ENCODE measurements around the gene RGS14. TPM values are rescaled to one million over a fixed set of nuclear protein-coding genes. Genes with fewer than 3 reads are reported as not detected.

The RGS14 gene
- total RNA-seq, 4 donors from 2014 or later: 28.6 to 38.3 (median 37.2) TPM

- WGBS, 2 donors: 13 to 16% methylated on average over 21 of the region's 21 CpGs
- no peak overlapping the region for H3K4me3 ChIP-seq (ENCODE audit: low read depth, poor library complexity, severe bottlenecking)
- intact Hi-C loops (cut with DNase I; ENCODE audit: low total_unique reads): loop anchor here (2.0 kb wide), 1 partner anchor 41 kb away; no protein-coding TSS in a partner anchor
- DNase-seq (ENCODE audit: low spot score in 2 of 2): no peak
- TF ChIP-seq, protein P1, sequence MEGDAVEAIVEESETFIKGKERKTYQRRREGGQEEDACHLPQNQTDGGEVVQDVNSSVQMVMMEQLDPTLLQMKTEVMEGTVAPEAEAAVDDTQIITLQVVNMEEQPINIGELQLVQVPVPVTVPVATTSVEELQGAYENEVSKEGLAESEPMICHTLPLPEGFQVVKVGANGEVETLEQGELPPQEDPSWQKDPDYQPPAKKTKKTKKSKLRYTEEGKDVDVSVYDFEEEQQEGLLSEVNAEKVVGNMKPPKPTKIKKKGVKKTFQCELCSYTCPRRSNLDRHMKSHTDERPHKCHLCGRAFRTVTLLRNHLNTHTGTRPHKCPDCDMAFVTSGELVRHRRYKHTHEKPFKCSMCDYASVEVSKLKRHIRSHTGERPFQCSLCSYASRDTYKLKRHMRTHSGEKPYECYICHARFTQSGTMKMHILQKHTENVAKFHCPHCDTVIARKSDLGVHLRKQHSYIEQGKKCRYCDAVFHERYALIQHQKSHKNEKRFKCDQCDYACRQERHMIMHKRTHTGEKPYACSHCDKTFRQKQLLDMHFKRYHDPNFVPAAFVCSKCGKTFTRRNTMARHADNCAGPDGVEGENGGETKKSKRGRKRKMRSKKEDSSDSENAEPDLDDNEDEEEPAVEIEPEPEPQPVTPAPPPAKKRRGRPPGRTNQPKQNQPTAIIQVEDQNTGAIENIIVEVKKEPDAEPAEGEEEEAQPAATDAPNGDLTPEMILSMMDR (IDR thresholded peaks at IDR 0.05): no peak
- no peak for TF ChIP-seq POLR2A (IDR thresholded peaks at IDR 0.05)
These were observed 31.8 kb downstream of the RGS14 start for GRCh38 chr5:177389241-177390169.

DNA sequence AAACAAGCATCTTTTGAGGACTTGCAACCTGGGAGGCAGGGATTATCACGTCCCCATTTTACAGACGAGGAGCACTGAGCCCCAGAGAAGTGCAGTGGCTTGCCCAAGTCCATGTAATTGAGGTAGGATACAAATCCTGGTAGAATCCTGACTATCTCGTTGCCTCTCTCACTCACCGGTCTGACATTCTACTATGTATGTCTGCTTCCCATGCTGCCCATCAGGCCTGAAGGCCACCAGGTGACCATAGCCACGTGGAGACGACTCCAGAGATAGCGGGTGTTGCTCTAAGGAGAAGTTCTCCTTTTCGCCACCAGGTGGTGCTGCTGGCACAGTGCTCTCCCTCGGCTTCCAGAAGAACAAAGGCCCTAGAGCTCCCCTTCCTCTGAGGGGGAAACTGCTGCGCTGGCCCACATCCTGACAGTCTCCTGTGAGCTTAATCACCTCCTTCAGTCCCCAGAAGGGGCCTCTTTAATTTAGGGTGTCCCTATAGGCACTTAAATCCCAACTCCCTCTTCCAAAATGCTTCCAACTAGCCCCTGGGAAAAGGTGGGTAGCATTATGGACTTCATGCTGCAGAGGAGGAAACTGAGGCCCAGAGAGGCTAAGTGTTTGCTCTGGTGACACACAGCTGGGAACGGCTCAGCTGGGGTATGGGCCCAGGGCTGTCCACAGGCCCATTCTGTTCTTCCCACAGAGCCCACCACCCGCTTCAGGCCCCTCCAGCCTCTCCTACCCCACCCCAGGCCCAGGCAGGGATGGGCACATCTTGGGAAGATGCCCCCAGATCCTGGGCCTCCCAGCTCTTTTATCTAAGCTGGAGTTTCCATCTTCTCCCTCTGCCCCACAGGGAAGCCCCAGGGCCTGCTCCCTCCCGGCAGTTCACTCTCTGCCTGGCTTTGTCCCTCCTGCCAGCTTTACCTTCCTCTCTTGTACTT, 32.9 kb downstream of the RGS14 start:
- H3K4me3 ChIP-seq (ENCODE audit: low read depth, poor library complexity, severe bottlenecking): no peak overlapping the region
- intact Hi-C loops (cut with DNase I; ENCODE audit: low total_unique reads): loop anchor here (1.0 to 2.0 kb wide), 2 partner anchors 36 to 40 kb away; partner anchors contain the start of gene GRK6
- DNase-seq (ENCODE audit: low spot score in 2 of 2): peak; percentile 82 to 96
- WGBS, 2 donors: 21 to 22% methylated on average over 12 to 13 of the region's 13 CpGs
- no peak for TF ChIP-seq POLR2A (IDR thresholded peaks at IDR 0.05)
- TF ChIP-seq, protein P1 (IDR thresholded peaks at IDR 0.05): peak in 1 of 3 donors; percentile 67

DNA sequence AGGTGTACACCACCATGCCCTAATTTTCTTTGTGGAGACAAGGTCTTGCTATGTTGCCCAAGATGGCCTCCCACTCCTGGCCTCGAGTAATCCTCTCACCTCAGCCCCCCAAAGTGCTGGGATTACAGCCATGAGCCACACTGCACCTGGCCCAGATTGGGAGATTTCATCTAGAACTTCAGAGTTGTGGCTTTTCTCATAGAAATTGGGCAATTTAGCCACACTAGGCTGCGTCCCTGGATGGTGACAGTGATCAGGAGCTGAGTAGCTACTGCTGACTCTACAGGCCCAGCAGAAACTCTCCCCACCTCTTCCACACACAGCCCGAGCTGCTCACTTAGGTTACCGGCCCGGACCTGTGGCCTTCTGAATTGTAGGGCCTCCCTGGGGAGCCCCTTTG, 35.0 kb downstream of the RGS14 start:
- intact Hi-C loops (cut with DNase I; ENCODE audit: low total_unique reads): no loop called here
- H3K4me3 ChIP-seq (ENCODE audit: low read depth, poor library complexity, severe bottlenecking): no peak overlapping the region
- no peak for DNase-seq (ENCODE audit: low spot score in 2 of 2)
- whole genome bisulfite sequencing, 2 donors: 75 to 87% methylated on average over 5 of the region's 5 CpGs
- TF ChIP-seq, protein P1 (IDR thresholded peaks at IDR 0.05): no peak
- TF ChIP-seq POLR2A (IDR thresholded peaks at IDR 0.05): no peak

DNA sequence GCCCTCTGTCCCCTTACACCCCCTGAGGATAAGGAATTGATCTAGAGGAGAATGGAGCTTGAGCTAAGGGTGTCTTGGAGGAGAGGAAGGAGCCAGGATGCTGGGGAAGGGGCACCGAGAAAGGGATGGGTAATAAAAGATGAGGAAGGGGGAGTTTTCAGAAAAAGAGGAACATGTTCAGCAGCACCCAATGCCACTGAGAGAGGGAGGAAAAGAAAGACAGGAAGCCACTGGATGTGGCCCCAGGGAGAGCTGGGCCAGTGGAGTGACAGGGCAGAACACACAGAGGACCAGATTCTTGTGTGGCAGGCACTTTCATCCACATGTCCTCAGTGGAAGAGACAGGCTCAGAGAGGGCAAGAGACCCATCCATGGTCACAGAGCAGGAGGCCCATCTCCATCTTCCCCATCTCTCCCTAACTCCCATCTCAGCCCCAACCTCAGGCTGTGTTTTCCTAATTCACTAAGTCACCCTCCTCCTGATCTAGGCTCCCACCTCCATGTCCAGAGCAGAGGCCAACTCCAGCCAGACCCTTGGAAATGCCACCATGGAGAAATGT, 35.6 kb downstream of the RGS14 start:
- WGBS, 2 donors: 73 to 84% methylated on average over 1 of the region's 1 CpG
- no peak overlapping the region for H3K4me3 ChIP-seq (ENCODE audit: low read depth, poor library complexity, severe bottlenecking)
- no peak for DNase-seq (ENCODE audit: low spot score in 2 of 2)
- intact Hi-C loops (cut with DNase I; ENCODE audit: low total_unique reads): no loop called here
- no peak for TF ChIP-seq POLR2A (IDR thresholded peaks at IDR 0.05)
- TF ChIP-seq, protein P1 (IDR thresholded peaks at IDR 0.05): no peak

GRCh38 chr5:177393990-177394389, 36.3 kb downstream of the RGS14 start:
- WGBS, 2 donors: 75 to 84% methylated on average over 4 to 5 of the region's 5 CpGs

More at GRCh38 chr5:177393990-177394389, 36.3 kb downstream of the RGS14 start:
- H3K4me3 ChIP-seq (ENCODE audit: low read depth, poor library complexity, severe bottlenecking): no peak overlapping the region
- intact Hi-C loops (cut with DNase I; ENCODE audit: low total_unique reads): no loop called here
- DNase-seq (ENCODE audit: low spot score in 2 of 2): no peak
- TF ChIP-seq POLR2A (IDR thresholded peaks at IDR 0.05): no peak
- TF ChIP-seq, protein P1 (IDR thresholded peaks at IDR 0.05): no peak

Data from lower leg skin (tissue), 4 donors.